H7 (cell line): ENCODE results near the gene PSME3IP1. TPM values are rescaled to one million over a fixed set of nuclear protein-coding genes. Genes with fewer than 3 reads are reported as not detected.

Experiments
- DNase-seq: peaks from one replicate; pipeline ENCODE4 v3.0.0; 2012
- H3K27me3 ChIP-seq: 2 replicates; pipeline ENCODE4 v1.6.0; 2011; ENCODE audit warnings: mild to moderate bottlenecking, low read length; ENCODE audit not compliant: control insufficient read depth, insufficient read depth
- H3K36me3 ChIP-seq: replicated peaks from 2 replicates; pipeline ENCODE4 v1.5.1; 2011; ENCODE audit warnings: low read length; ENCODE audit not compliant: control insufficient read depth, insufficient read depth
- H3K4me3 ChIP-seq: 2 replicates; pipeline ENCODE4 v1.5.1; 2011; ENCODE audit warnings: low read depth, mild to moderate bottlenecking, control low read depth, low read length, moderate library complexity; ENCODE audit not compliant: insufficient read depth
- total RNA-seq: library from RNA; depleted of rRNA; stranded (reverse); fragments of >200 nt; shearing (Covaris generic); gene quantifications from 2 replicates; pipeline ENCODE4 v1.2.3, GENCODE V29; 2014; rRNA removed

Gene PSME3IP1
- total RNA-seq, result 60.9 and 63.3 TPM in 2 replicates

GRCh38 chr16:57185945-57186871 lies at the start of gene PSME3IP1, which contains the start of gene RSPRY1:
Gene PSME3IP1, minus strand, starts transcription at chr16:57186039. Its CDS starts 12,185 bp downstream, at chr16:57173854.
Gene RSPRY1, plus strand, starts transcription at chr16:57186329. Its CDS starts 18,330 bp downstream, at chr16:57204659.
- H3K4me3 ChIP-seq, result peak within 1 kb of the TSS; percentile 84

GRCh38 chr16:57235128-57236021 lies 49.5 kb upstream of the PSME3IP1 start:
- no peak for DNase-seq
- Histone ChIP-seq H3K4me3 (no peak overlapping the region), H3K36me3 (peaks cover 9% of the 10 kb centered on the region), H3K27me3 (no peaks in the 10 kb centered on the region)

More at GRCh38 chr16:57185945-57186871, at the start of gene PSME3IP1, which contains the start of gene RSPRY1:
- H3K36me3 ChIP-seq, result no peaks in the 10 kb centered on the region
- peak; percentile 99 for DNase-seq
- no peaks in the 10 kb centered on the region; the same call in 1 of the 2 replicates for H3K27me3 ChIP-seq

GRCh38 chr16:57234707-57235092 lies 48.9 kb upstream of the PSME3IP1 start:
- H3K27me3 ChIP-seq, result no peaks in the 10 kb centered on the region
- peaks cover 9% of the 10 kb centered on the region for H3K36me3 ChIP-seq
- H3K4me3 ChIP-seq, result no peak overlapping the region
- DNase-seq, result no peak

- no peak for DNase-seq
- Histone ChIP-seq H3K36me3 (peaks cover 8% of the 10 kb centered on the region), H3K27me3 (no peaks in the 10 kb centered on the region)
Observed at GRCh38 chr16:57233944-57234706, 48.3 kb upstream of the PSME3IP1 start.

GRCh38 chr16:57231821-57232350 lies 46.0 kb upstream of the PSME3IP1 start:
- H3K36me3 ChIP-seq, result peaks cover 10% of the 10 kb centered on the region
- DNase-seq, result no peak

More at GRCh38 chr16:57233944-57234706, 48.3 kb upstream of the PSME3IP1 start:
- H3K4me3 ChIP-seq, result no peak overlapping the region

GRCh38 chr16:57229079-57229478 lies 43.2 kb upstream of the PSME3IP1 start:
- no peak for DNase-seq
- H3K27me3 ChIP-seq, result no peaks in the 10 kb centered on the region
- H3K4me3 ChIP-seq, result no peak overlapping the region
- H3K36me3 ChIP-seq, result peaks cover 15% of the 10 kb centered on the region

More at GRCh38 chr16:57231821-57232350, 46.0 kb upstream of the PSME3IP1 start:
- H3K27me3 ChIP-seq, result no peaks in the 10 kb centered on the region
- H3K4me3 ChIP-seq, result no peak overlapping the region

GRCh38 chr16:57226701-57227621 lies 41.1 kb upstream of the PSME3IP1 start:
- Histone ChIP-seq H3K36me3 (peaks cover 12% of the 10 kb centered on the region), H3K27me3 (no peaks in the 10 kb centered on the region), H3K4me3 (no peak overlapping the region)
- DNase-seq, result no peak

- peaks cover 11% of the 10 kb centered on the region for H3K36me3 ChIP-seq
- DNase-seq, result no peak
- H3K4me3 ChIP-seq, result no peak overlapping the region
- no peaks in the 10 kb centered on the region for H3K27me3 ChIP-seq
Observed at GRCh38 chr16:57225978-57226377, 40.1 kb upstream of the PSME3IP1 start.

- peaks cover 11% of the 10 kb centered on the region for H3K36me3 ChIP-seq
Observed at GRCh38 chr16:57224651-57225335, 39.0 kb upstream of the PSME3IP1 start.

GRCh38 chr16:57223057-57223456 lies 37.2 kb upstream of the PSME3IP1 start:
- Histone ChIP-seq H3K36me3 (peaks cover 11% of the 10 kb centered on the region), H3K4me3 (no peak overlapping the region), H3K27me3 (no peaks in the 10 kb centered on the region)
- DNase-seq, result no peak

More at GRCh38 chr16:57224651-57225335, 39.0 kb upstream of the PSME3IP1 start:
- no peaks in the 10 kb centered on the region for H3K27me3 ChIP-seq
- no peak overlapping the region for H3K4me3 ChIP-seq
- DNase-seq, result no peak

- no peaks in the 10 kb centered on the region for H3K27me3 ChIP-seq
- peaks cover 10% of the 10 kb centered on the region for H3K36me3 ChIP-seq
- no peak for DNase-seq
- no peak overlapping the region for H3K4me3 ChIP-seq
Observed at GRCh38 chr16:57216968-57217367, 31.1 kb upstream of the PSME3IP1 start.

- DNase-seq, result no peak
- peaks cover 11% of the 10 kb centered on the region for H3K36me3 ChIP-seq
- no peak overlapping the region for H3K4me3 ChIP-seq
- H3K27me3 ChIP-seq, result no peaks in the 10 kb centered on the region
Observed at GRCh38 chr16:57213462-57213861, 27.6 kb upstream of the PSME3IP1 start.
